Measurements from ENCODE around the gene ENTREP1. TPM values are rescaled to one million over a fixed set of nuclear protein-coding genes. Genes with fewer than 3 reads are reported as not detected.

Gene ENTREP1
- 1.6 and 3.0 TPM in 2 replicates for total RNA-seq

GRCh38 chr9:69324549-69325401, at the start of gene ENTREP1:
TSS of gene ENTREP1 (plus strand) at chr9:69325215. CDS start at chr9:69325310, 95 bp downstream.

Other genes starting within 250 kb of the ENTREP1 start
- 83.8 and 378 TPM in 2 replicates for gene TJP2, start 150.9 kb upstream of the ENTREP1 start, total RNA-seq

Data from epithelial cell of umbilical artery (primary cell).